Forelimb muscle (tissue), 1 donor: ENCODE data around the gene MLXIPL. TPM values are rescaled to one million over a fixed set of nuclear protein-coding genes. Genes with fewer than 3 reads are reported as not detected.
"Not testable (repeated sequence)": the region's sequence is repeated elsewhere in the genome, so short reads cannot be mapped to it uniquely, and the experiment has no call there.

Source experiments
- DNase-seq: peaks from one replicate; pipeline ENCODE4 v3.0.0-alpha.2; 2013; ENCODE audit warnings: low read depth
- polyA plus RNA-seq: library from polyadenylated mRNA; unstranded; fragments of 120-200 nt; gene quantifications from one replicate; pipeline ENCODE4 v1.2.1, GENCODE V29; 2013; ENCODE audit not compliant: insufficient read length

MLXIPL gene, protein sequence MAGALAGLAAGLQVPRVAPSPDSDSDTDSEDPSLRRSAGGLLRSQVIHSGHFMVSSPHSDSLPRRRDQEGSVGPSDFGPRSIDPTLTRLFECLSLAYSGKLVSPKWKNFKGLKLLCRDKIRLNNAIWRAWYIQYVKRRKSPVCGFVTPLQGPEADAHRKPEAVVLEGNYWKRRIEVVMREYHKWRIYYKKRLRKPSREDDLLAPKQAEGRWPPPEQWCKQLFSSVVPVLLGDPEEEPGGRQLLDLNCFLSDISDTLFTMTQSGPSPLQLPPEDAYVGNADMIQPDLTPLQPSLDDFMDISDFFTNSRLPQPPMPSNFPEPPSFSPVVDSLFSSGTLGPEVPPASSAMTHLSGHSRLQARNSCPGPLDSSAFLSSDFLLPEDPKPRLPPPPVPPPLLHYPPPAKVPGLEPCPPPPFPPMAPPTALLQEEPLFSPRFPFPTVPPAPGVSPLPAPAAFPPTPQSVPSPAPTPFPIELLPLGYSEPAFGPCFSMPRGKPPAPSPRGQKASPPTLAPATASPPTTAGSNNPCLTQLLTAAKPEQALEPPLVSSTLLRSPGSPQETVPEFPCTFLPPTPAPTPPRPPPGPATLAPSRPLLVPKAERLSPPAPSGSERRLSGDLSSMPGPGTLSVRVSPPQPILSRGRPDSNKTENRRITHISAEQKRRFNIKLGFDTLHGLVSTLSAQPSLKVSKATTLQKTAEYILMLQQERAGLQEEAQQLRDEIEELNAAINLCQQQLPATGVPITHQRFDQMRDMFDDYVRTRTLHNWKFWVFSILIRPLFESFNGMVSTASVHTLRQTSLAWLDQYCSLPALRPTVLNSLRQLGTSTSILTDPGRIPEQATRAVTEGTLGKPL
- 0.10 TPM for polyA plus RNA-seq

DNA sequence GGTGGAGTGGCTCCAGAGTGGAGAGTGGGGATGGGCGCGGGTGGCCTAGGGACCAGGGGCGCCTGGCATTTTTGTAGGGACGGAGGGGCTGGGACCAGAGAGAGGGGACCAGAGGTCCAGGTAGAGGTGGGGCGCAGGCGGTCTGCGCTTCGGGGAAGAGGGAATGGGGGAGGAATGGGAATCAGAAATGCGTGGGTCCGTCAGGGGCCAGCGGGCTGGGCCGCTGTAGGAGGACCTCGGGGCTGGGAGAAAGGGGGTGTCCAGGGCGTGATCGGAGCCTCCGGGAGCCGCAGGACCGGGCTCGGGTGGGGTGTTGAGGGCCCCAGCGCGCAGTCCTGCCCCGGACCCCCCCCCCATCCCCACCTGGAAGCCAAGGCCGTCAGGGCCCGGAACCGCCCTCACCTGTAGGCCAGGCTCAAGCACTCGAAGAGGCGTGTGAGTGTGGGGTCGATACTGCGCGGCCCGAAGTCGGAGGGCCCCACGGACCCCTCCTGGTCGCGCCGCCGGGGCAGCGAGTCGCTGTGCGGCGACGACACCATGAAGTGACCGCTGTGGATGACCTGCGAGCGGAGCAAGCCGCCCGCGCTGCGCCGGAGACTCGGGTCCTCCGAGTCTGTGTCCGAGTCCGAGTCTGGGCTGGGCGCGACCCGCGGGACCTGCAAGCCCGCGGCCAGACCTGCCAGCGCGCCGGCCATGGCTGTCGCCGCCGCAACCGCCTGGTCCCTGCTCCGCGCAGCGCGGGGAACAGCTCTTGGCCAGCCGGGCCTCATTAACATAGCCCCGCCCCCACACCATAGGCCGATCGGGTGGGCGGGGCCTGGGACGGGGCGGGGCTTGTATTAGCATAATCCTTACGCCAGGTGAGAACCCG lies at the start of gene MLXIPL:
TSS of gene MLXIPL (minus strand) at position 725 of the 871 bp plus-strand sequence. CDS start at position 695, 30 bp downstream.
- no peak for DNase-seq

DNA sequence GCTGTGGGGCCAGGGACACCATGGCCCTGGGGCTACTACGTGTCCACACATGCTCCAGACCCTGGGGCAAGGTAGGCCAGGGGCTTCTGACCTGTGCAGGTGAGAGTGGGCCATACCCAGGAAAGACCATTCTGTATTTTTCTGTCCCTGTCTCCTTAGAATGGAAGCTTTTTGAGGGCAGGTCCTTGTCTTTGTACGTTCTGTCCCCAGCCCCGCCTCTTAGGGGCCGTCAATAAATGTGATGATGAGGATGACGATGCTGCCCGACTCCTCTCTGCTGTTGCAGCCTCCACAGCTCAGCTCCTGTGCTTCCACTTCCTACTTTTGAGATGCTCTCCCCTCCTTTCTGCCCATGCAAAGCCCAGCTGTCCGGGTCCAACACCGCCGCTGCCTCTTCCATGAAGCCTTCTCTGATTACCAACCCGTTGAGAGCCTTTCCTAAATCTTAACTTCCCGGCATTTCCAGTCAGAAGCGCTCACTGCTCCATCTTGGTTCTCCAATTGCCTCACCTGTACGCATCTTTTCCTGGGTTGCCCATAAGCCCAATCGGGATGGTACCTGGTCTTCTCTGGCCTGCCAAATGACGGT lies 47.6 kb upstream of the MLXIPL start:
- no peak for DNase-seq

DNA sequence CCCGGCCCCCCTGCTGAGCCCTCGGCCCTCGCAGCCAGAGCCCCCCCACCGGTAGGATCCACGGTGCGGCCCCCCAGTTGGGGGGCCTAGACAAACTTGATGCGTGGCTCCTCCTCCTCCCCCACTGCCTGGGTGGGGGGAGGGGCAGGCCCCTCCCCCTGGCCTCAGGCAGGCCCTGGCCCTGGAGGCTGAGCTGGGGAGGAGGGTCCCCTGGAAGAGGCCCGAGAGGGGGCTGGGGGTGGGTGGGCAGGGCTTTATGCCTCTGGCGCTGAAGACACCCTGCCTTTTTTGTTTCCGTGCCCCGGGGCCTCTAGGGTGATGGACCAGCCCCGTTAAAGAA lies 47.0 kb upstream of the MLXIPL start:
- no peak for DNase-seq

DNA sequence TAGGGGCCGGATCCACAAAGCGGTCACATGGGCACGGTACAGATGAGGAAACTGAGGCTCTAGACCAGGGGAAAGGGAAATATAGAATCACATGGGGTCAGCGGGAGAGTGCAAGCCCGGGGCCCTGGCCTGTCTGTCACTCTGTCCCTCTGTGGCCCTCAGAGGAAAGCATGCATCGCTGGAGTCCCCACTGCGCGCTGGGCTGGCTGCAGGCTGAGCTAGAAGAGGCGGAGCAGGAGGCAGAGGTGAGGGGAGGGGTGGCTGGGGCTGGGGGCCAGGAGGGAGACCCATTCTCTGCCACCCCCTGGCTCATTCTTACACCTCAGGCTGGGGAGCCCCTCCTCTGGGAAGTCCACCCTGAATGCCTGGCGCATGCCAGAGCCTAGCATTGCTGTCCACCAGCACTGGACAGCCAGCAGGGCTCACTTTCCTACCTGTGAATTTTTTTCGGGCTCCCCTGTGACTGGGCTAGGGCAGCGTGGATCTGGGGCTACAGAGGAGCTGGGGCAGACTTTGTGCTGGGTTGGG lies 45.6 kb upstream of the MLXIPL start:
- DNase-seq, result no peak

DNA sequence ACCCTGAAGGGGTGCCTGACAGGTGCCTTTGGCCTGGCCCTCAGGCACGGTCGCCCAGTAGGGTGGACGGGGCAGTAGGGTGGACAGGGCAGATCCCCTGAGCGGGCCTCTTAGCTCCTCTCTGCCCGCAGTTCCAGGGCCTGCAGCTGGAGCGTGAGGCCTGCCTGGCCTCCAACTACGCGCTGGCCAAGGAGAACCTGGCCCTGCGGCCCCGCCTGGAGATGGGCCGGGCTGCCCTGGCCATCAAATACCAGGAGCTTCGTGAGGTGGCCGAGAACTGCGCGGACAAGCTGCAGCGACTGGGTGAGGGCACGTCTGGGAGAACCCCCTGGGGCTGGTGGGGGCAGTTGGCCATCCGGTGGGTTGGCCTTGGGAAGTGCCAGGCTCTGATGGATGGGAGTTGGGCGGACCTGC lies 45.0 kb upstream of the MLXIPL start:
- no peak for DNase-seq

DNA sequence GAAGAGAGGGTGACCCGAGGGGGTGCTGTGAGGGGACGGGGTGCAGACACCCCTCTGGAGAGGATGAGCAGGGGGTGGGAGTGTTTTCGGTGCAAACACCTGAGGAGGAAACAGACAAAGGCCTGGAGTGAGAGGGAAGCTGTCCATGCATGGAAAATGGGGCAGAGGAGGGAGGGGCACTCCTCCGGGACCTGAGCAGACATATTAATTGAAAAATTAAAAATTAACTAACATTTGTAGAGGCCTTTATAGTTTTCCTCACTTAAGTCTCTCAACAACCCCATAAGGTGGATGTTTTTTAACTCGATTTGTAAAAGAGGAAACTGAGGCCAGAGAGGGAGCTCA lies 44.5 kb upstream of the MLXIPL start:
- DNase-seq, result no peak

DNA sequence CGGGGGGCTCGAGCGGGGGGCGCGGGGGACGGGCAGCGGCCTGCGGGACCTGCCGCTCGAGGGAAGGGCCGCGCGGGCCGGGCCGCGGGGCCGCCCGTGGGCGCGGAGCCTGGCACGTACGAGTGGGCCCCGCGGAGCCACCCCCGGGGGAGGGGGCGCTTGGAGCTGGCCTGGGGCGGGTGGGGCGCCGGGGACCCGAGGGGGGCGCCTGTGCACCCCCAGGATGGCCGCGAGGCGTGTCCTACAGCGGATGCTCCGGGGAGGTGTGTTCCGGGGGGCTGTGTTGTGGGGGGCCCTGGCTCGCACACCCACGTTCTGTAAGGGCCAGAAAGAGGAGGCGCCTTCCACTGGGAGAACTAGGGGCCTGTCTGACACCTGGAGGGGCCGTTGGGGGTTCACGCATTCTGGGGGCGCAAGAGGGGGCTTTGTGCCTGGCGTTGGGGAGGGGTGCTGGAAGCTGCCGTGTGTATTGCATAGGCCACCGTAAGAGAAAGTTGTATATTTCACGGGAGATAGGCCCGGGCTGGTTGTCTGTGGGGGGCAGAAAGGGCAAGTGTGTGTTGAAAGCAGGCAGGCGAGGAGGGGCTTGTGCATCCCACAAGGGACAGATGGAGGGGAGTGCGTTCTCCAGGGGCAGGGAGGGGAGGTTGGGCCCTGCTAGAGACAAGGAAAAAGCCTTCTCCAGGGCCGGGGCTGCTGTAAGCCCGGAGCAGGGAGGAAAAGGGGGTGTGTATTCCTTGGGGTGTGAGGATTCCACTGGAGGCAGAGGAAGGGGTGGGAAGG lies 44.0 kb upstream of the MLXIPL start:
- no peak for DNase-seq

DNA sequence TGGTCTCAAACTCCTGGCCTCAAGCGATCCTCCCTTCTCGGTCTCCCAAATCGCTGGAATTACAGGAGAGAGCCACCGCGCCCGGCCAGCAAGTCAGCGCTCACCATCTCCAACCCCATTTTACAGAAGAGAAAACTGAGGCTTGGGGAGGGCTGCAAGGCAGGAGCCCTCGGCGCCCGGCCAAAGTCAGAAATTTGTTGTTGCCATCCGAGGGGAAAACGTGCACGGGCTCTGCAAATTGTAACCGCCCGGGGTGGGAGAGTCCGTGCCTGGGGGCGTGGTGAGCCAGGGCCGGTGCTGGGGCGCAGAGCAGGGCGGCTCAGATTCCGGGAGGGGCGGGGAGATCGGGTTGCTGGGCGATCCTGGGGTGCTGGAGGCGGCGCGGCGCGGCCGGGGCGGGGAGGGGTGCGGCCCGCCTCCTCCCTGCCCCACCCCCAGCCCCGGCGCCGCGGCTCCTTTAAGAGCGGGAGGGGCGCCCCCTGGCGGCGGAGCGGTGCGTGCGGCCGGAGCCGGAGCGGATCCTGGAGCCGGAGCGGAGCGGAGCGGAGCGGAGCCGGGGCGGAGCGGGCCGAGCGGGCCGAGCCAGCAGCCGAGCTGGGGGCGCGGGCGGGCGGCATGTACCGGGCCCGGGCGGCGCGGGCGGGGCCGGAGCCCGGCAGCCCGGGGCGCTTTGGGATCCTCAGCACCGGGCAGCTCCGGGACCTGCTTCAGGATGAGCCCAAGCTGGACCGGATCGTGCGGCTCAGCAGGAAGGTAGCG lies 43.2 kb upstream of the MLXIPL start, which contains the start of gene VPS37D:
TSS of gene VPS37D (plus strand) at position 488 of the 759 bp plus-strand sequence. CDS start at position 616, 128 bp downstream.
- peak; percentile 50 for DNase-seq

DNA sequence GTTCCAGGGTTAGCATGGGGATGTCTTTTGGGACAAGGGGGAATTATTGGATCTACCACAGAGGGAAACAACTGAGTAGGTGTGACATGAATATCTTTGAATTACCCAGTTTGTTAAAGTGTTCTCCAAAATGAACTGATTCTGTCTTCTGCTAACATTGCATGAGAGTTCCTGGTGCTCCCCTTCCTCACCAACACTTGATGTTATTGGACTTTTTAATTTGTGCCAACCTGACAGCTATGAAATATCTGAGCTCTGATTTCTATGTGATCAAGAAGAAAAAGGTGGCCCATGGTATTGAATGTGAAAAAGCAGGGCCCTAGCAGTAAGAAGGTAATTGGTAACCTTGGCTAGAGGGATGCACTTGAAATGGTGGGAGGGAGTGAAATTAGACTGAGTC lies 38.7 kb upstream of the MLXIPL start:
- no peak for DNase-seq

DNA sequence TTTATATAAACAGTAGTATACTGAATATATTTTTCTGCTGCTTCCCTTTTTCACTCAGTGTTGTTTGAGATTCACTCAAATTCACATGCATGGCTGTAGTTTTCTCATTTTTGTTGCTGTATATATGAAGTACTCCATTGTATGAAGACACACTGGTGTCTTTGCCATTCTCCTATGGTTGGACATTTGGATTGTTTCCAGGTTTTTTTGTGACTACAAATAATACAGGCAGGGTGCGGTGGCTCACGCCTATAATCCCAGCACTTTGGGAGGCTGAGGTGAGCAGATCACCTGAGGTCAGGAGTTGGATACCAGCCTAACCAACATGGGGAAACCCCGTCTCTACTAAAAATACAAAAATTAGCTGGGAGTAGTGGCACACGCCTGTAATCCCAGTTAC lies 36.3 kb upstream of the MLXIPL start:
- not testable (repeated sequence) for DNase-seq

DNA sequence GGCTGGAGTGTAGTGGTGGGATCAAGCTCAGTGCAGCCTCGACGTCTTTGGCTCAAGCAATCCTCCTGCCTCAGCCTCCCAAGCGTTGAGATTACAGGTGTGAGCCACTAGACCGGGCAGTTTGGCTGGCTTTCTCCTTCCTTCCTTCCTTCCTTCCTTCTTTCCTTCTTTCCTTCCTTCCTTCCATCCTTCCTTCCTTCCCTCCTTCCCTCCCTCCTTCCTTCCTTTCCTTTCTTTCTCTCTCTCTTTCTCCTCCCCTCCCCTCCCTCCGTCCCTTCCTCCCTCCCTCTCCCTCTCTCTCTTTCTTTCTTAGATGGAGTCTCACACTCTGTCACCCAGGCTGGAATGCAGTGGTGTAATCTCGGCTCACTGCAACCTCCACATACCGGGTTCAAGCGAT lies 35.7 kb upstream of the MLXIPL start:
- no peak for DNase-seq

DNA sequence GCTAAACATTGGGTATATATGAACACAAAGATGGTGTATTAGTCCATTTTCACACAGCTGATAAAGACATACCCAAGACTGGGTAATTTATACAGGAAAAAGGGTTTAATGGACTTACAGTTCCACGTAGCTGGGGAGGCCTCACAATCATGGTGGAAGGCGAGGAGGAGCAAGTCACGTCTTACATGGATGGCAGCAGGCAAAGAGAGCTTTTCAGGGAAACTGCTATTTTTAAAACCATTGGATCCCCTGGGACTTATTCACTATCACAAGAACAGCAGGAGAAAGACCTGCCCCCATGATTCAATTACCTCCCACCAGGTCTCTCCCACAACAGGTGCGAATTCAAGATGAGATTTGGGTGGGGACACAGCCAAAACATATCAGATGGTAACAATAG lies 31.0 kb upstream of the MLXIPL start:
- not testable (repeated sequence) for DNase-seq

DNA sequence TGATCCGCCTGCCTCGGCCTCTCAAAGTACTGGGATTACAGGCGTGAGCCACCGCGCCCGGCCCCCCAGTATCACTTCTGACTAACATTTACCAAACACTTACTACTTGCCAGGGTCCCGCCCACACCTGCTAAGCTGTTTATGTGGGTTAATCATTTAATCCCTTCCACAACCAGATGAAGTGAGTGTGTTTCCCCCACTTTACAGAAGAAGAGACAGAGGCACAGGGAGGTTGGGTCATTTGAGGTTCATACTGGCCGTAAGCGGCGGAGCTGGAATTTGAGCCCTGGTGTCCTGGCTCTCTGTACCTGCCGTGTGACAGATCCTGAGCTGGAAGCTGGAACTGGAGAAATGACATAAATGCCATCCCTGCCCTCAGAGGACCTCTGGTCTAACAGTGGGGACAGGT lies 28.2 kb upstream of the MLXIPL start:
- DNase-seq, result no peak

DNA sequence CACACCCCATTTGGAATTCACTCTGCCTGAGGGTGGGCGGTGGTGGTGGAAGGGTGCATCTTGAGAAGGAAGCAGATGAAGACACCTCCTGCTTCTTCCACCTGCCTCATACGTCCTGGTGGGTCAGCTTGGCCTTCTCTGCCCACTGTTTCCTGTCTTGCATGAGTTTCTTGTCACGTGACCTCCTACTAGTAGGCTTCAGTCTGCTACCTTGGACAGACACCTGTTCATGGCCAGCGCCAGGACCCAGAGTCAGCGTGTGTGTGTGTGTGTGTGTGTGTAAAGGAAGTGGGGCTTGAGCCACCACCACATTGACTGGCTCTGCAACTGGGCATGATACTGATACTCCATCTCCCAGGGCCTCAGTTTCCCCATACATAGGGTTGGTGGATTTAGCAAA lies 26.2 kb upstream of the MLXIPL start:
- no peak for DNase-seq

DNA sequence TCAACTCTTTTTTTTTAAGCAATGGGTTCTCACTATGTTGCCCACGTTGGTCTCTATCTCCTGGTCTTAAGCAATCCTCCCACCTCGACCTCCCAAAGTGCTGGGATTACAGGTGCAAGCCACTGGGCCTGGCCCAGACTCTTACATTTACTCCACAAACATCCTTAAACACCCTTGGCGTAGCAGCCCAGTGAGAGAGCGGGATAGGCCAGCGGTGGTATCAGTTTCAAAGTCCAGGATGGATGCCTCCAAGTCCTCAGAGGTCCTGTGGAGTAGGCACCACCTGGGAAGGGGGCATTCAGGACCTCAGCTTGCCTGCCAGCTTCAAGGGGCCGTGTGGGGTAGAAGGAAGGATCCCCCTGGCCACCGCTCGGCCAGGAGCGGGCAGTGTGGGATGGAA lies 25.3 kb upstream of the MLXIPL start:
- no peak for DNase-seq

DNA sequence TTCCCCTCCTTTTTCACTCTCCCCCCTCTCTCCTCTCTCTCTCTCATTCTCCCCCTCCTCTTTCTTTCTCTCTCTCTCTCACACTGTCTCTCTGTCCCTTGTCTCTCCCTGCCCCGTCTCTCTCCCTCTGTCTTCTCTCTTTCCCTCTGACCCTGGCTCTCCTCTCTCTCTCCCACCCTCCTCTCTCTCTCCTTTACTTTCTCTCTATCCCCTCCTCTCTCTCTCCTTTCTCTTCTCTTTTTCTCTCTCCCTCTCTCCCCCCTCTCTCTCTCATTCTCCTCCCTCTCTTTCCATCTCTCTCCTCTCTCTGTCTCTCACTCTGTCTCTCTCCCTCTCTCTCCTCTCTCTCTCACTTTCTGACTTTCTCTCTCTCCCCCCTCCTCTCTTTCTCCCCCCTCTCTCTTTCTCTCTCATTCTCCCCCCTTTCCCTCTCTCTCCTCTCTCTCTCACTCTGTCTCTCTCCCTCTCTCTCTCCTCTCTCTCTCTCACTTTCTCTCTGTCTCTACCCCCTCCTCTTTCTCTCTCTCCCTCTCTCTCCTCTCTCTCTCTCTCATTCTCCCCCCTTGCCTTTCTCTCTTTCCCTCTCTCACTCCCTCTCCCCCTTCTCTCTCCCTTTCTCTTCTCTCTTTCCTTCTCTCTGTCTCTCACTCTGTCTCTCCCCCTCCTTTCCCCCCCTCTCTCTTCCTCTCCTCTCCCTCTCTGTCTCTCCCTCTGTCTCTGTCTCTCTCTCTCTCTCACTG lies 24.4 kb upstream of the MLXIPL start:
- DNase-seq, result no peak

DNA sequence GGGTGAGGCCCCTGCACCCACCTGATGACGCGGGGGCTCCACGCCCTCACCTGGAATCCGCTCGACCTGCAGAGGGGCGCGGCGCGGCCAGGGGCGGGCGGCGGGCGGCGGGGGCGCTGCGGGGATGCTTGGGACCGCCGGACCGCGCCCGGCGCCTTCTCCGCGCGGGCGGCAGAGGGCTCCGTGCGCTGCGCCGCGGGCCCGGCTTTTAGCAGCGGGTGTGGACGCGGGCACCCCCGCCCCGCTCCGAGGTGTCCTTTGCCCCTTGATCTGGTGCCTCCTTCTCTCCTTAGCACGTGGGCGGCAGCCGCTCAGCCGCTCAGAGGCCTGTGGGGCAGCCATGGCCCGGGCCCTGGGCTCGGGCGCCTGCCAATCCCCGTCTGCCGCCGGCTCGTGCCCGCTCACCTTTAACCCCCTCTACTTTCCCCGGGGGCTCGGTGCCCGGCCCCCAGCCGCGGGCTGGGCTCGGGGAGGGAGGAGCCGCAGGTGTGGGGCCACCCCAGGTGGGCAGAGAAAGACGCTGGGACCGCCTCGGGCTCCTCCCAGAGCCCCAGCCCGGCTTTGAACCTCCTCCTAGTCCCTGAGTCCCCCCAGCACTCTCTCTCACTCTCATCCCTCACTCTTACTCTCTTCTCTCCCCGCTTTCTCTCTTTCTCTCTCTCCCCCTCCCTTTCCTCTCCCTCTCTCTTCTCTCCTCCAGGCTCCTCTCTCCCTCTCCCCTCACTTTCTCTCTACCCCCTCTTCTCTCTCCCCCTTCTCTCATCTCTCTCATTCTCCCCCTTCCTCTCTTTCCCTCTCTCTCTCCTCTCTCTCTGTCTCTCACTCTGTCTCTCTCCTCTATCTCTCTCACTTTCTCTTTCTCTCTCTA lies 23.6 kb upstream of the MLXIPL start:
- no peak for DNase-seq
